Nephron progenitor cell (in vitro differentiated cells): Measurements from ENCODE around the gene MAGI2.

Source experiments
- DNase-seq: peaks from one replicate; pipeline ENCODE4 v3.0.0; 2021
- H3K27ac Mint-ChIP-seq: 2 replicates; pipeline ENCODE4 v1.8.0; 2021; ENCODE audit warnings: mild to moderate bottlenecking, moderate library complexity, mixed read lengths
- H3K27me3 Mint-ChIP-seq: 2 replicates; pipeline ENCODE4 v1.8.0; 2021; ENCODE audit warnings: mild to moderate bottlenecking, low read depth, mixed read lengths; ENCODE audit not compliant: poor library complexity
- H3K36me3 Mint-ChIP-seq: 2 replicates; pipeline ENCODE4 v1.8.0; 2021; ENCODE audit warnings: low read depth, mixed read lengths
- H3K4me1 Mint-ChIP-seq: 2 replicates; pipeline ENCODE4 v1.8.0; 2021; ENCODE audit warnings: mixed read lengths
- H3K4me3 Mint-ChIP-seq: 2 replicates; pipeline ENCODE4 v1.8.0; 2021; ENCODE audit warnings: mild to moderate bottlenecking, moderate library complexity, mixed read lengths
- H3K9me3 Mint-ChIP-seq: 2 replicates; pipeline ENCODE4 v1.8.0; 2021; ENCODE audit warnings: mild to moderate bottlenecking, moderate library complexity, mixed read lengths
- TF ChIP-seq, protein P1 (sequence below): fragments of 200-600 bp; sonication (generic); IDR thresholded peaks from 2 replicates; pipeline ENCODE4 v1.5.0; 2021; ENCODE audit warnings: antibody characterized with exemption

The MAGI2 gene

DNA sequence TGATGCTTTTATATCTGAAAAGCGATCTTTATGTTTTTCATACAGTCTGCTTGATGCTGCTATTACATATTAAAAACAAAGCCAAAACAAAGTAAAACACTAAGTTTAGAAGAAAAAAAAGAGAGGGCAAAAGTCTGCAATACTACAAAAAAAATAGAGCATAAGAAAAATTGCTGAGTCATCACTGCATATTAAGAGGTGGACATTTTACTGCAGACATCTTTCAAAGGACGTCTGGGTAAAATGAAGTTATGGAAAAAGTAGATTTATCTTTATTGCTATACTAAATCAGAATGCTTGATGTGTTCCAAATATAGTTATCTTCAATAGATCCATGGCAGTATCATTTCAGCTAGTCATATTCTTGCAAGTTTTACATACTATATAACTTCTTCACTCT lies 172.0 kb downstream of the MAGI2 start:
- DNase-seq, result no peak

DNA sequence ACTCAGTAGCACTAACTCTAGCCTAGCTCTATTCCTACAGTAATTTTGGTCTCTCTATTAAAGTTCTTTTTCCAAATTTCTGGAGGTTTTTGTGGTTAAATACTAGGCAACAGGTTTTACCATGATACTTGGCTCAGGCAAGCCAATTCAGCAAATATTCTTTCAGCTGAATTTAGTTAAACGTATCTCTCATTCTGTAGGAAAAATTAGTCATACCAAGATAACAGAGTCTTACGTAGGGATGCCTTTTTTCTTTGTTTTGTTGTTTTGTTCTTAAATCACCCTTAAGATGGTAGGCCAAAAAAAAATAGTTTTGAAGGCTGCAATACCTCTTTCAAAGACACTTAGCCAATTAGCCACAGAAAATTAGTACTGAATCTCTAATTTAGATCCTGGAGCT lies 180.5 kb downstream of the MAGI2 start:
- Mint-ChIP-seq H3K4me1 (peaks cover 7% of the 10 kb centered on the region), H3K36me3 (no peaks in the 10 kb centered on the region), H3K27ac (no peak overlapping the region), H3K27me3 (no peaks in the 10 kb centered on the region), H3K9me3 (peaks cover 4% of the 10 kb centered on the region), H3K4me3 (no peak overlapping the region)
- DNase-seq, result no peak
- TF ChIP-seq, protein P1, sequence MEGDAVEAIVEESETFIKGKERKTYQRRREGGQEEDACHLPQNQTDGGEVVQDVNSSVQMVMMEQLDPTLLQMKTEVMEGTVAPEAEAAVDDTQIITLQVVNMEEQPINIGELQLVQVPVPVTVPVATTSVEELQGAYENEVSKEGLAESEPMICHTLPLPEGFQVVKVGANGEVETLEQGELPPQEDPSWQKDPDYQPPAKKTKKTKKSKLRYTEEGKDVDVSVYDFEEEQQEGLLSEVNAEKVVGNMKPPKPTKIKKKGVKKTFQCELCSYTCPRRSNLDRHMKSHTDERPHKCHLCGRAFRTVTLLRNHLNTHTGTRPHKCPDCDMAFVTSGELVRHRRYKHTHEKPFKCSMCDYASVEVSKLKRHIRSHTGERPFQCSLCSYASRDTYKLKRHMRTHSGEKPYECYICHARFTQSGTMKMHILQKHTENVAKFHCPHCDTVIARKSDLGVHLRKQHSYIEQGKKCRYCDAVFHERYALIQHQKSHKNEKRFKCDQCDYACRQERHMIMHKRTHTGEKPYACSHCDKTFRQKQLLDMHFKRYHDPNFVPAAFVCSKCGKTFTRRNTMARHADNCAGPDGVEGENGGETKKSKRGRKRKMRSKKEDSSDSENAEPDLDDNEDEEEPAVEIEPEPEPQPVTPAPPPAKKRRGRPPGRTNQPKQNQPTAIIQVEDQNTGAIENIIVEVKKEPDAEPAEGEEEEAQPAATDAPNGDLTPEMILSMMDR, result no peak

More for the DNA sequence above, 172.0 kb downstream of the MAGI2 start:
- Mint-ChIP-seq H3K27me3 (no peaks in the 10 kb centered on the region), H3K27ac (no peak overlapping the region), H3K4me1 (no peaks in the 10 kb centered on the region), H3K9me3 (no peaks in the 10 kb centered on the region), H3K36me3 (no peaks in the 10 kb centered on the region), H3K4me3 (no peak overlapping the region)
- TF ChIP-seq, protein P1, result no peak

DNA sequence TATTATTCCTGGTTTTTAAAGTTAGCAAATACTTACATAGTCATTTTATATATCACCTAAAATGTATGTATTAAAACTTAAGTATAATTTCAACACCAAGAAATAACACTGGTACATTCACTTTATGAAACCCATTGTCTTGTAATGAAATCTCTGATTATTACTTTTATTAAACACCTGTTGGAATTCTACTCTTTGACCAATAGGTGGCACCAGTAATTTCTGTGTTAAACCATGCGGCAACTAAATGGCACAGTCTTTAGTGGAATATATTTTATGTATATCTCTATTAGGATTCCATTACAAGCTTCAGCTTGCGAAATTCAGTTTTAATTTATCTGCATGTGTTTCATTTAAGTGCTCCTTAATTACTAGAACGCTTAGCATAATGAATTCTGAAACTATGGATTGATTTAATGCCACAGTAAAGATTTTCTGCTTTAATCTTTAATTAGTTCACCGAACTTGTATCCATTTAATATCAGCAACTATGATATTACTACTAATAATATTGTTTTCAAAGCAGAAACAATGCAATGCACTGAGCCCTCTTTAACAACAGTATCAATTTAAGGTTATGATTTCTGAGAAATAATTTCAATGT lies 181.3 kb downstream of the MAGI2 start:
- Mint-ChIP-seq H3K4me1 (peaks cover 7% of the 10 kb centered on the region), H3K27ac (no peak overlapping the region), H3K27me3 (no peaks in the 10 kb centered on the region), H3K4me3 (no peak overlapping the region), H3K36me3 (no peaks in the 10 kb centered on the region), H3K9me3 (peaks cover 4% of the 10 kb centered on the region)
- TF ChIP-seq, protein P1, result peak; percentile 65
- DNase-seq, result no peak

DNA sequence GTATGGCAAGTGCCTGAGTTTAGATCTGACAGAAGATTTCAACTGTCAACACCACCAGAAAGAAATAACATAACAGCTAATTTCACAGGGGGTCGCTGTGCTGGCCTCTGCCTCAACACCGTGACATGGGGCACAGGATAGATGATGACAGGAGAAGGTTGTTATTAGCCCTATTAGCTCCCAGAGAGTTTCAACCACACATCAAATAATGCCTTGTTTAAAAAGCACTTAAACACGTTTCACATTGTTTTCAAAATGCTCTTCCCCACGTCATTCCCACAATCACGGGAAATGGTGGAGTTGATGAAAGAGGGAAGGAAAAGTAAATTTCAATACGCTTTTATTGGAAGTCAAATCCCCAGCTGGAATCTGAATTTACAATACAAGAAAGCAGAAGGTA lies 184.7 kb downstream of the MAGI2 start:
- TF ChIP-seq, protein P1, result no peak
- H3K36me3 Mint-ChIP-seq, result no peaks in the 10 kb centered on the region
- H3K9me3 Mint-ChIP-seq, result no peaks in the 10 kb centered on the region
- peak overlapping the region; percentile 85 for H3K27ac Mint-ChIP-seq
- H3K4me1 Mint-ChIP-seq, result peaks cover 21% of the 10 kb centered on the region
- DNase-seq, result no peak
- no peaks in the 10 kb centered on the region for H3K27me3 Mint-ChIP-seq
- H3K4me3 Mint-ChIP-seq, result no peak overlapping the region

DNA sequence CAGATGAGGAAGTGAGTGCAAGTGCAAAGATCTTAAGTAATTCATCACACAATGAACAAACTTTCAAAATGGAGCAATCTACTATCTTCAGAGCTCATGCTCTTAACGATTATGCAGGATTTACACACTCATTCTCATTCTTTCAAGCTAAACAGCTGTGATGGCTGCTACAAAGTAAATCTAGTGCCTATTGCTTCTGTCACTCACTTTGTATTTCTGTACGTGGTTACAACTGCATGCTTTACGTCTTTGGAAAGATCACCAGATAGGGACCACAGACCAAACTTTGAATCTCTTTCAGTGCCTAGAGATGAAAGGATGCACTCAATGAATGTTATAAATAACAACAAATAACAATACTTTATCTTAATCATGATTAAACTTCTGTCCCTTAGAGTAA lies 194.6 kb downstream of the MAGI2 start:
- H3K4me1 Mint-ChIP-seq, result no peaks in the 10 kb centered on the region
- DNase-seq, result no peak
- H3K9me3 Mint-ChIP-seq, result no peaks in the 10 kb centered on the region
- no peak overlapping the region for H3K27ac Mint-ChIP-seq
- H3K4me3 Mint-ChIP-seq, result no peak overlapping the region
- H3K27me3 Mint-ChIP-seq, result no peaks in the 10 kb centered on the region
- TF ChIP-seq, protein P1, result no peak
- H3K36me3 Mint-ChIP-seq, result no peaks in the 10 kb centered on the region

DNA sequence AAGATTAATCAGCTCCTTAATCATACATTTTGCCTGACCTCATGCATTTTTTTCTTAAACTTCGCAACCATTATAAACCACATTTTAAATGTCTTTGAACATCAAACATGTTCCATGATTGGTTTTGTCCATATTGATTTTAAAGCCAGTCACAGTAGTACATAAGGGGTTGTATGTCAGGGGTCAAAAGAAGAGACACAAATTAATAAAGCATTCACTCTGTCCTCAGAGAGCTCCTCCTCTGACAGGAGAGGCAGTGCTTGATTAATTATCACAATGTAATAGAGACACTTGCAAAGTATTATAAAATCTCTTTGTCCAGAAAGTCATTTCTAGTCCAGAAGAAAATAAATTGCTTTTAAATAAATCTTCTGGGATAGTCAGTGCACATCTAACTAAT lies 195.5 kb downstream of the MAGI2 start:
- Mint-ChIP-seq H3K4me3 (no peak overlapping the region), H3K4me1 (no peaks in the 10 kb centered on the region), H3K9me3 (no peaks in the 10 kb centered on the region), H3K36me3 (no peaks in the 10 kb centered on the region), H3K27ac (no peak overlapping the region), H3K27me3 (no peaks in the 10 kb centered on the region)
- TF ChIP-seq, protein P1, result no peak
- DNase-seq, result no peak
